GF-D8 (cell line): ENCODE results near the gene OR4C16.

Source experiments
- DNase-seq: peaks from one replicate; lab custom pipeline; 2025; lab: John Stamatoyannopoulos, UW

OR4C16 gene, protein sequence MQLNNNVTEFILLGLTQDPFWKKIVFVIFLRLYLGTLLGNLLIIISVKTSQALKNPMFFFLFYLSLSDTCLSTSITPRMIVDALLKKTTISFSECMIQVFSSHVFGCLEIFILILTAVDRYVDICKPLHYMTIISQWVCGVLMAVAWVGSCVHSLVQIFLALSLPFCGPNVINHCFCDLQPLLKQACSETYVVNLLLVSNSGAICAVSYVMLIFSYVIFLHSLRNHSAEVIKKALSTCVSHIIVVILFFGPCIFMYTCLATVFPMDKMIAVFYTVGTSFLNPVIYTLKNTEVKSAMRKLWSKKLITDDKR

DNA sequence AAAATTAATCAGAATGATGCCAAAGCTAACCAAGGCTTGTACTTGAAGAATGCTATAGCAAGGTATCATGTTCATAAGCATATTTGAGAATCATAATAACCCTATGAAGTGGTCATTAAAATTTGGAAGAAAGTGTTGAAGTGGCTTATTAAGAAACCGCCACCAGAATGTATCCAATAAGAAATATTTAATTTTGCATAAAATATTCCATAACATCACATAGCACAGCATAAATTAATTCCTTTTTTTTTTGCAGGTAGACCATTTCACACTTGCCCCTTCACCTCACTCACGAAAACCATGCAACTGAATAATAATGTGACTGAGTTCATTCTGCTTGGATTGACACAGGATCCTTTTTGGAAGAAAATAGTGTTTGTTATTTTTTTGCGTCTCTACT lies at the start of gene OR4C16:
OR4C16 (plus strand) TSS at position 301 of the 400 bp plus-strand sequence; CDS start at position 301, 0 bp downstream.
- DNase-seq: no peak

DNA sequence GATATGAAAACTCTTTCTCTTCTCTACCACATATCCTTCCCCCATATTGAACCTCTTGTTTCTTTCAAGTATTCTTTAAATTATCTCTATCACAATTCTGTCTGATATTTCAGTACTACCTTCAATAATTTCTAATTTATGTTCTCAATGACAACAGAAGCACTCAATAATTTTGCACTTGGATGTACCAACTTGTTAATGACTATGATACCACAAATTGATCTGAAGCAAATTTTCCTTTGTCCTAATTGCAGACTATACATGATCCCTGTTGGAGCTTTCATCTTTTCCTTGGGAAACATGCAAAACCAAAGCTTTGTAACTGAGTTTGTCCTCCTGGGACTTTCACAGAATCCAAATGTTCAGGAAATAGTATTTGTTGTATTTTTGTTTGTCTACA lies 17.8 kb upstream of the OR4C16 start, which contains the start of gene OR4C15:
OR4C15 (plus strand) TSS at position 301 of the 400 bp plus-strand sequence; CDS start at position 301, 0 bp downstream.
- no peak for DNase-seq

DNA sequence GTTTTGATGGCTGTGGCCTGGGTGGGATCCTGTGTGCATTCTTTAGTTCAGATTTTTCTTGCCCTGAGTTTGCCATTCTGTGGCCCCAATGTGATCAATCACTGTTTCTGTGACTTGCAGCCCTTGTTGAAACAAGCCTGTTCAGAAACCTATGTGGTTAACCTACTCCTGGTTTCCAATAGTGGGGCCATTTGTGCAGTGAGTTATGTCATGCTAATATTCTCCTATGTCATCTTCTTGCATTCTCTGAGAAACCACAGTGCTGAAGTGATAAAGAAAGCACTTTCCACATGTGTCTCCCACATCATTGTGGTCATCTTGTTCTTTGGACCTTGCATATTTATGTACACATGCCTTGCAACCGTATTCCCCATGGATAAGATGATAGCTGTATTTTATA lies 620 bp downstream of the OR4C16 start:
- no peak for DNase-seq

GRCh38 chr11:55607545-55607944 lies 35.6 kb downstream of the OR4C16 start, which contains the start of gene OR4C11:
TSS of gene OR4C11 (minus strand) at chr11:55607645. CDS start at chr11:55604373, 3,272 bp downstream.
- DNase-seq: no peak
